C1 segment of cervical spinal cord (tissue), 14 donors: Measurements from ENCODE around the gene MEGF8.

Experiments used
- DNase-seq, 14 donors: peaks; one replicate each; lab custom pipeline; 2025; lab: John Stamatoyannopoulos, UW

Gene MEGF8

GRCh38 chr19:42325308-42325895 lies at the start of gene MEGF8:
Gene MEGF8, plus strand, starts transcription at chr19:42325635. Its CDS starts 609 bp downstream, at chr19:42326244.
- DNase-seq, result peak; percentile 89 to 99 (median 97)

- DNase-seq, result no peak
These were observed 49.2 kb upstream of the MEGF8 start for GRCh38 chr19:42276284-42276683.

GRCh38 chr19:42276821-42277220 lies 48.6 kb upstream of the MEGF8 start:
- DNase-seq, result no peak

GRCh38 chr19:42277821-42278451 lies 47.5 kb upstream of the MEGF8 start:
- DNase-seq, result peak in 1 of 14 donors; percentile 42

GRCh38 chr19:42278452-42279154 lies 46.8 kb upstream of the MEGF8 start:
- no peak for DNase-seq

- peak in 2 of 14 donors; percentile 58 to 63 for DNase-seq
These were observed 46.1 kb upstream of the MEGF8 start for GRCh38 chr19:42279155-42279901.

GRCh38 chr19:42279902-42280814 lies 45.3 kb upstream of the MEGF8 start:
- DNase-seq, result peak in 13 of 14 donors; percentile 47 to 99 (median 90)

GRCh38 chr19:42280815-42281145 lies 44.7 kb upstream of the MEGF8 start:
- DNase-seq, result peak in 8 of 14 donors; percentile 66 to 91 (median 74)

- DNase-seq, result peak in 11 of 14 donors; percentile 58 to 91 (median 77)
These were observed 44.1 kb upstream of the MEGF8 start for GRCh38 chr19:42281146-42281826.

- DNase-seq, result peak in 4 of 14 donors; percentile 53 to 70 (median 59)
These were observed 43.3 kb upstream of the MEGF8 start for GRCh38 chr19:42281827-42282762.

GRCh38 chr19:42282819-42283187 lies 42.6 kb upstream of the MEGF8 start:
- DNase-seq, result no peak

GRCh38 chr19:42283188-42284065 lies 42.0 kb upstream of the MEGF8 start:
- DNase-seq, result peak; percentile 85 to 97 (median 92)

- DNase-seq, result peak in 13 of 14 donors; percentile 76 to 96 (median 90)
These were observed 41.4 kb upstream of the MEGF8 start for GRCh38 chr19:42284066-42284501.

- DNase-seq, result peak in 6 of 14 donors; percentile 33 to 53 (median 44)
These were observed 40.7 kb upstream of the MEGF8 start for GRCh38 chr19:42284591-42285341.

GRCh38 chr19:42285541-42285941 lies 39.9 kb upstream of the MEGF8 start:
- DNase-seq, result peak in 3 of 14 donors; percentile 19 to 40 (median 22)

GRCh38 chr19:42285988-42286348 lies 39.5 kb upstream of the MEGF8 start:
- DNase-seq, result no peak

- peak in 6 of 14 donors; percentile 11 to 79 (median 31) for DNase-seq
These were observed 39.0 kb upstream of the MEGF8 start for GRCh38 chr19:42286349-42287016.
